Left ventricle myocardium inferior (tissue), 1 donor: Measurements from ENCODE around the gene LSM5. TPM values are rescaled to one million over a fixed set of nuclear protein-coding genes. Genes with fewer than 3 reads are reported as not detected.

Source experiments
- DNase-seq: peaks from one replicate; pipeline ENCODE4 v3.0.0-alpha.2; 2020
- H3K27ac ChIP-seq: fragments of 200-600 bp; replicated peaks from 2 replicates; pipeline ENCODE4 v1.8.0; 2021
- H3K27me3 ChIP-seq: fragments of 200-600 bp; 2 replicates; pipeline ENCODE4 v1.8.0; 2021; ENCODE audit warnings: low read depth
- H3K36me3 ChIP-seq: fragments of 200-600 bp; 2 replicates; pipeline ENCODE4 v1.8.0; 2021
- H3K4me1 ChIP-seq: fragments of 200-600 bp; 2 replicates; pipeline ENCODE4 v1.8.0; 2021
- H3K4me3 ChIP-seq: fragments of 200-600 bp; 2 replicates; pipeline ENCODE4 v1.8.0; 2021; ENCODE audit warnings: mild to moderate bottlenecking, moderate library complexity
- H3K9me3 ChIP-seq: fragments of 200-600 bp; replicated peaks from 2 replicates; pipeline ENCODE4 v1.8.0; 2021
- CTCF ChIP-seq: fragments of 200-600 bp; IDR thresholded peaks from 2 replicates; pipeline ENCODE4 v1.8.0; 2021; ENCODE audit warnings: antibody characterized with exemption, mild to moderate bottlenecking, borderline replicate concordance
- intact Hi-C: fragments of 100-400 bp; cut with micrococcal nuclease; formaldehyde crosslinking; loops from one replicate; pipeline ENCODE4 v1.11.0; 2022
- total RNA-seq: library from RNA; stranded (reverse); fragmentation: NEBNext Ultra II Directional; extraction: Animal tissue kit (Norgen Biotek cat#: 25700); gene quantifications from one replicate; pipeline ENCODE4 v1.2.1, GENCODE V29; 2021
- donor health status: DM: no; HTN: yes; CAD: no; lungs with severe emphysema.

Gene LSM5
- total RNA-seq, 1 donor from 2014 or later: 39.5 TPM

- intact Hi-C loops: no loop called here
- no peak overlapping the region for H3K27ac ChIP-seq
- TF ChIP-seq CTCF: no peak
Measured at GRCh38 chr7:32516551-32517100, 26.4 kb upstream of the LSM5 start.

GRCh38 chr7:32515890-32516550 lies 25.8 kb upstream of the LSM5 start:
- no peak overlapping the region for H3K27ac ChIP-seq
- DNase-seq: no peak
- H3K4me1 ChIP-seq: peaks cover 38% of the 10 kb centered on the region
- no peaks in the 10 kb centered on the region for H3K27me3 ChIP-seq
- intact Hi-C loops: no loop called here
- H3K36me3 ChIP-seq: peaks cover 7% of the 10 kb centered on the region
- H3K9me3 ChIP-seq: peaks cover 29% of the 10 kb centered on the region
- no peak overlapping the region for H3K4me3 ChIP-seq
- TF ChIP-seq CTCF: no peak

More at GRCh38 chr7:32516551-32517100, 26.4 kb upstream of the LSM5 start:
- H3K9me3 ChIP-seq: peaks cover 29% of the 10 kb centered on the region
- H3K36me3 ChIP-seq: peaks cover 7% of the 10 kb centered on the region
- H3K4me1 ChIP-seq: peaks cover 33% of the 10 kb centered on the region
- no peak for DNase-seq
- H3K4me3 ChIP-seq: no peak overlapping the region
- no peaks in the 10 kb centered on the region for H3K27me3 ChIP-seq

- no peak for DNase-seq
- intact Hi-C loops: no loop called here
- TF ChIP-seq CTCF: no peak
Measured at GRCh38 chr7:32513210-32513609, 23.0 kb upstream of the LSM5 start.

GRCh38 chr7:32511791-32512190 lies 21.6 kb upstream of the LSM5 start:
- H3K4me1 ChIP-seq: peaks cover 48% of the 10 kb centered on the region
- intact Hi-C loops: no loop called here
- no peaks in the 10 kb centered on the region for H3K27me3 ChIP-seq
- no peaks in the 10 kb centered on the region for H3K36me3 ChIP-seq
- H3K27ac ChIP-seq: no peak overlapping the region
- no peak for DNase-seq
- no peak for TF ChIP-seq CTCF
- H3K4me3 ChIP-seq: no peak overlapping the region
- no peaks in the 10 kb centered on the region for H3K9me3 ChIP-seq

More at GRCh38 chr7:32513210-32513609, 23.0 kb upstream of the LSM5 start:
- Histone ChIP-seq H3K4me1 (peaks cover 49% of the 10 kb centered on the region), H3K4me3 (no peak overlapping the region), H3K27me3 (no peaks in the 10 kb centered on the region), H3K9me3 (peaks cover 5% of the 10 kb centered on the region), H3K27ac (no peak overlapping the region), H3K36me3 (peaks cover under 1% of the 10 kb centered on the region)

- H3K36me3 ChIP-seq: no peaks in the 10 kb centered on the region
- H3K9me3 ChIP-seq: no peaks in the 10 kb centered on the region
- H3K4me3 ChIP-seq: no peak overlapping the region
- no peaks in the 10 kb centered on the region for H3K27me3 ChIP-seq
- intact Hi-C loops: no loop called here
- H3K4me1 ChIP-seq: peaks cover 49% of the 10 kb centered on the region
- no peak for TF ChIP-seq CTCF
- H3K27ac ChIP-seq: no peak overlapping the region
- no peak for DNase-seq
Measured at GRCh38 chr7:32507414-32507813, 17.2 kb upstream of the LSM5 start.
